GM19238 (cell line): ENCODE measurements around the gene TUBB.
A peak's percentile ranks its signal among the peaks of the same experiment; 100 is the strongest.

Source experiments
- DNase-seq: peaks from one replicate; pipeline ENCODE4 v3.0.0; 2011; ENCODE audit warnings: low spot score; ENCODE audit not compliant: insufficient read length

Gene TUBB

GRCh38 chr6:30687659-30688431, 32.3 kb upstream of the TUBB start:
- no peak for DNase-seq

GRCh38 chr6:30688569-30688968, 31.6 kb upstream of the TUBB start:
- DNase-seq = no peak

- DNase-seq = no peak
Measured at GRCh38 chr6:30689022-30689865, 30.9 kb upstream of the TUBB start.

GRCh38 chr6:30689985-30690384, 30.2 kb upstream of the TUBB start:
- no peak for DNase-seq

- peak; percentile 66 for DNase-seq
Measured at GRCh38 chr6:30690403-30691207, 29.5 kb upstream of the TUBB start, which contains the start of gene NRM. Gene NRM (minus strand): TSS chr6:30690984. CDS start chr6:30690974, 10 bp downstream.

- no peak for DNase-seq
Measured at GRCh38 chr6:30691208-30691847, 28.8 kb upstream of the TUBB start.

GRCh38 chr6:30696432-30696831, 23.7 kb upstream of the TUBB start:
- no peak for DNase-seq

- DNase-seq = no peak
Measured at GRCh38 chr6:30700340-30700739, 19.8 kb upstream of the TUBB start.

- no peak for DNase-seq
Measured at GRCh38 chr6:30703011-30703410, 17.1 kb upstream of the TUBB start.

GRCh38 chr6:30703821-30704220, 16.3 kb upstream of the TUBB start:
- DNase-seq = no peak

- no peak for DNase-seq
Measured at GRCh38 chr6:30705620-30706019, 14.5 kb upstream of the TUBB start.

- DNase-seq = no peak
Measured at GRCh38 chr6:30707281-30707850, 12.8 kb upstream of the TUBB start.

GRCh38 chr6:30709101-30709868, 10.9 kb upstream of the TUBB start:
- no peak for DNase-seq

- DNase-seq = no peak
Measured at GRCh38 chr6:30711758-30712380, 8.3 kb upstream of the TUBB start.

- no peak for DNase-seq
Measured at GRCh38 chr6:30712441-30712945, 7.7 kb upstream of the TUBB start.

- DNase-seq = no peak
Measured at GRCh38 chr6:30714263-30714662, 5.9 kb upstream of the TUBB start.

- no peak for DNase-seq
Measured at GRCh38 chr6:30716879-30717128, 3.3 kb upstream of the TUBB start.

GRCh38 chr6:30717129-30717844, 2.9 kb upstream of the TUBB start, which contains the start of gene MDC1:
Gene MDC1 (minus strand): TSS chr6:30717281. CDS start chr6:30715175, 2,106 bp downstream.
- peak; percentile 87 for DNase-seq
